Pons (tissue), 1 donor: ENCODE results near the gene TRIM17.

Source experiments
- DNase-seq: peaks from one replicate; pipeline ENCODE4 v3.0.0-alpha.2; 2016; ENCODE audit warnings: low spot score

Gene TRIM17

DNA sequence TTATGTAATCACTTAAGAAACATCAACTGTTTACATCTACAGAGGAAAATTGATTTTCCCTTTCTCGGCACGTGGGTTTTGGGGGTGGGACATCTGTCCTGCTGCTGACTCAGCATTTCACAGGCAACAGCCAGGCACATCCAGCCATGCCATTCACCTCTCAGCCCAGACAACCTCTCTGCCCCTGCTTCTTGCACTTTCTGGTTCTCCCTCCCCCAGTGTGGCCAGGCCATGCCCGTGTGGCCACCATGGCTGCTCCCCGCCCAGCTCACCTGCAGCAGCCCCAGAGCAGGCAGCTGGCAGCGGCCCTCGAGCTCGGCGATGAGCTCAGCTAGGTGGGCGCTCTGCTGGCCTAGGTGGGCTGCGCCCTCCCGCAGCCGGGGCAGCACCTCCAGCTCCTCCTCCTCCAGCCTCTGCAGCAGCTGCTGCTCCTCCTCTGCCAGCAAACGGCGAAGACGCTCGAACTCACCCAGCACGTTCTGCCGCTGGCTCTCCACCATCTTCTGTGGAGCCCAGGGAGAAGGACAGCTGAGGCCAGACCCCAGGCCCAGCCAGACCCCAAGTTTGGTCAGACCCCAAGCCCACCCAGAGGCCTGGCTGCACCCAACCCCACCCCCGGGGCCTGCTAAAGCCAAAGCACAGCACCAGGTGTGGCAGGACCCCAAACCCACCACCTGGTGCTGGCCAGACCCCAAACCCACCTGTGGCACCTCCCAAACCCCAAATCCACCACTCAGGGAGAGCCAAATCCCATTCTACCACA, 15.8 kb downstream of the TRIM17 start:
- no peak for DNase-seq

DNA sequence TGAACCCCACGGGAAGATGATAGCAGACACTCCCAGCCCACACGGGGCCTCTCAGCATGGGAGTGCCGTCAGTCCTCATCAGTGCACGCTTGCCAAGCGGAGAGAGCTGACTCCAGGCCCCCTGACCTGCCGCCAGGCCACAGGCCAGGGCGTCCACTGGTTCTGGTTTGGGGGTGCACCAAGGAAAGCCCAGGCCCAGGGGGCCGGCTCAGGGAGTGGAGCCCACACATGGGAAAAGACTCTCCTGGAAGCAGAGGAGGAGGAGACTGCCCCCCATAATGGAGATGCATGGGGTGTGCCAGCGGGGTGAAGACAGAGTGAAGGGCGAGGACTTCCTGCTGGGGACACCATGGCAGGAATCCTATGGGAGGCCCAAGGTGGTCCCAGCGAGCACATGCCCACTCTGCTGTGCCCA, 16.4 kb downstream of the TRIM17 start:
- no peak for DNase-seq

- no peak for DNase-seq
These were observed 17.0 kb downstream of the TRIM17 start for GRCh38 chr1:228399531-228400236.

- no peak for DNase-seq
These were observed 17.8 kb downstream of the TRIM17 start for GRCh38 chr1:228398741-228399461.

DNA sequence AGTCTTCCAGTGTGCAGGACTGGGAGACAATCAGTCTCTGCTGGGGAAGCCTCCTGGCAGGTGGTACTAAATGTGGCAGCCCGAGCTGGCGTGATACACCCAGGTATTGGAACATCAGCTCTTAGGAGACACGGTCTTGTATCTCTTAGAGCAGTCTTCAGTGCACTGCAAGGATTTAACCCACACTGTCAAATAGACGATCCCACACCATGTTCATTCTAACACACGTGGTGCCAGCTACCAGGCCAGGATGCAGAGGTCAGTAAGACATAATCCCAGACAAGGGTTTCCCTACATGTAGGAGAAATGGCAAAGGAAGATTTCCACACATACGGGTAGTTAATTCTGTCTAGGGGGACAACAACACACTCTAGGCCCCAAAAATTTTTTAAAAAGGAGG, 18.7 kb downstream of the TRIM17 start:
- no peak for DNase-seq

DNA sequence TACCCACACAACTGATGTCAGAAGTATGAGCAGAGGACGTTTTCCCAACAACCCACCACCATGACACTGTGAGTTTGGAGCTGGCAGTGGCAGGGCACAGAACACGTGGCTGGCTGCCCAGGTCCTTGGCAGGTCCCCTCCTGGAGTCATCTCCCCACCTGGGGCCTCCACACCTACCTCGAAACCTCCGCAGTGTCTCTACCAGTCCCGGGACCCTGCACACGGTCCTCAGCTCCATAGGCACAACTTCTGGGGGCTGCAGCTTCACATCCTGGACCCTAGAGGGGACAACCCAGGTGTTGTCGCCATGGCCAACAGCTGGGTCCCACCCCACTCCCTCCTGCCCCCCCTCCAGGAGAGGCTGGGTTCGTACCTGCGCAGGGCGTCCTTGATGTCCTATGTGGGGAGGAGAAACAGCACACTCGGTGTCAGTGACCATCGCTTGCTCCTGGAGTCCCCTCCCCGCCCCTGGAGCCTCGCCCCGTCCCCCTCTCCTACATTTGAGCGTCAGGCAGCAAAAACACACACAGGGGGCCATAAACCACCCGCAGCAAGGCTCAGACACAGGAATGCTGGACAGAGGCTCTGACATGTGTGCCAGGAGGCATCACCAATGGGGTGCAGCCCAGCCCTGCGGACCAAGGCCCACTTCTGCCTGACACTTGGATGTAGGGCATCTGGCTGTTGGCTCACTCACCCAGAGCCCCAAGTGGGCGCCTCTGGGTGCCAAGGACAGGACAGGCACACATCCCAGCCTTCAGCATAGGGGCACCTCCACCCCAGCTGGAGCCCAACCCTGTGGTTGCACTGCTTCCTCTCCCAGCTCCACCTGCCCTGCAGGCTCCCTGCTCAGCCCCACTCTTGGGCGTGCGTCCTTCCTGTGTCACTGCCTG, 19.6 kb downstream of the TRIM17 start:
- DNase-seq = no peak

DNA sequence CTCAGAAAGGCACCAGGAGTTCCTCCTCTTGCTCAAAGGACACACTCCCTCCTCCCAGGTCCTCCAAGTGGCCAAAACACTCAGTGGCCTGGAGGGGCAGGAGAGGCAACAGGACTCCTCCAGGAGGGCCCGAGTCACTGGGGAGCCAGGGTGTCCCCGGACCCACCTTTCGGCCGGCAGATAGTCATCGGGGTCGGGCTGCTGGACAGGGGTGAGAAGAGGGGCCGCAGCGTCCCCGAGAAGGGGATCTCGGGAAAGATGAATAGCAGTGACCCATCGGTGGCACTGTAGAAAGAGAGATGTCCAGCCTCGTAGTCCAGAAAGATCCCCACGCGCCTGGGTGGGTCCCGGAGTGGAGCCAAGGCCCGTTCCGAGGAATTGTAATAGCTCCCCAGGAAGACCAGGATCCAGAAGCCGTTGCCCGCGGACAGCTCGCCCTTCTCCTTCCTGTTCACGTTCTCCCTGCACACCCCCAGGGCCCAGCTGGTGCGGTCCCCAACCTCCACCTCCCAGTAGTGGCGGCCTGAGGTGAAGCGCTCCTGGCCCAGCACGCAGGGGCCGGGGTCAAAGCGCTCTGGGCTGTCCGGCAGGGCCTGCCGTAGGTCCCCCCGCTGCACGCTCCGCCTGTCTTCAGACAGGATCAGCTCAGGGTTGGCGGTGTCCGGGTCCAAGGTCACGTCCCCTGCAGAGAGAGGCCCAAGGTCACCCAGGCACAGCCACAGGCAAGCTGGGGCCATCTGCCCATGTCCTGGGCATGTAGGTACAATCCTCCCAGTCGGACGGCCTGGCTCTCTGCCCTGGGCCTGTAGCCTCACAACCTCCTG, 21.9 kb downstream of the TRIM17 start:
- DNase-seq = no peak

- no peak for DNase-seq
These were observed 22.7 kb downstream of the TRIM17 start for GRCh38 chr1:228393811-228394570.

DNA sequence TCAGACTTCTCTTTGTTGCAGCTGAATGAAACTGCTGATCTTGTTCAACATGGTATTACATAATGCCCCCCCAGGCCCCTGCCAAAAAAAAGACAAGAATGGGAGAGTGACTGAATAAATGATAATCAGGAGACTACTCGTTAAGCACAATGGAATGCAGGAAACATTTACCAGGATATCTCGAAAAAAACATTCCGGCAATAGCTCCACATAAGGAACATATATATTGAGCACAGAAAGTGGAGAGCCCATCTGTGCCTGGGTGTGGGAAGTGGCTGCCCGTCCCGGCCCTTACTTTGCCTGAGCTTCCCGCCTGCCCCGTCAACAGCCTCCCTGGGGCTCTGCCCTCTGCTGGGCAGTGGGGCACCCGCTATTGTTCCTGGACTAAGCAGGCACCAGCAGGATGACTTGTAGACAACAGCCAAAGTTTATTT, 23.4 kb downstream of the TRIM17 start:
- no peak for DNase-seq

GRCh38 chr1:228392111-228392936, 24.3 kb downstream of the TRIM17 start:
- no peak for DNase-seq

DNA sequence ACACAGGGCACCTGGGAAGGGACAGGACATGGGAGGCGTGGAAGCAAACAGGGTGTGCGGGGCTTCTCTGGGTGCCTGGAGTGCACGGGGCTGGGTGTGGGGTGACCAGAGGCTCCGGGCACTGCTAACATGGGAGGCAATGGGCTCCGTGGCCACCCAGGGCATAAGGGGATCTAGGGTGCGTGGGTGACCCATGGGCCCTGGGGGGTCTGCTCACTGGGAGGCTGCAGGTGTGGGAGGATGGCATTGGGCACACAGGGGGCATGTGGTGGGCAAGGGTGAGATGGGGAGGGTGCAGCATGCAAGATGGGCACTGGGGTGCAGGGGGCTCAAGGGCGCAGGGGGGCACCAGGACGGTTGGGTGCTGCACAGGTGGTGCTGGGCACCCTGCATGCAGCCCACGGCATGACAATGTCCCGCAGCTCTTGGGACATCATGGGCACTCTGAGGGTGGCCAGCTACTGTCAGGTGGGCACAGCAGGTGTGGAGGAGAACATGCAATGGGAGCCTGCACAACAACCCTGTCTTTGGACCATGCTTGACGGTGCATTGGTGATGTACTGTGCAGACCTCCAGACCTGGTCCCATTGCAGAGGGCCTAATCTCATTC, 25.1 kb downstream of the TRIM17 start:
- DNase-seq = no peak

- no peak for DNase-seq
These were observed 26.0 kb downstream of the TRIM17 start for GRCh38 chr1:228390649-228391048.

DNA sequence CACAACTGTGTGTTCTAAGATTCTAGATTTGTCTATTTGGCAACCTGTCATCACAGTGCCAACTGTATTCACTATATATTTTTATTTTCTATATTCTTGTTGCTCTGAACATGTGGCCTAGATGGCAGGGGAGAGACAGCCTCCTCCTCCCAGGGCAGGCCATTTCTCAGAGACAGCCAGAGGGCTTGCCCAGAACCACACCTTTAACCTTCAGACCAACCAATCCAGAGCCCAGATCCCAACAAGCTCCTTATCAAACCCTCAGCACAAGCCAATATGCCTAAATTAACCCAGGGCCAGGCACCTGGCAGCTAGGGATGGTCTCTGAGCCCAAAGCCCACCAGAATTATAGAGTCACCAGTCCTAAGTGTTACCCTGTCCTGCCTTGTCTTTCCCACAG, 29.3 kb downstream of the TRIM17 start:
- no peak for DNase-seq

DNA sequence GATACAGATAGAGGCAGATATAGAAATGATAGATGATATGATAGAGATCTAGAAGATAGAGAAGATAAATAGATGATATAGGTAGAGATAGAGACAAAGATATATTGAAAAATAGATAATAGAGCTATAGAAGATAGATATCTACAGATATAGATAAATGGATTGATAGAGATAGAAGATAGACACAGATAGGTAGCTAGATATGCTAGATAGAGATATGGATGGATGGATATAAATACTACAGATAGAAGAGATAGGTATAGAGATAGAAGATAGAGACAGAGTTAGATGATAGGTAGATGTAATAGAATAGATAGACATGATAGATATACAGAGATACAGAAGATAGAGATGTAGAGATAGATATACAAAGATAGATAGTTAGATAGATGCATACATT, 31.4 kb downstream of the TRIM17 start:
- no peak for DNase-seq

- no peak for DNase-seq
These were observed 32.9 kb downstream of the TRIM17 start for GRCh38 chr1:228383773-228384172.

- DNase-seq = no peak
These were observed 35.3 kb downstream of the TRIM17 start for GRCh38 chr1:228381356-228381755.

GRCh38 chr1:228379666-228380065, 37.0 kb downstream of the TRIM17 start:
- no peak for DNase-seq

GRCh38 chr1:228378873-228379460, 37.7 kb downstream of the TRIM17 start:
- no peak for DNase-seq
